GM12892 (cell line): Measurements from ENCODE around the gene SPRN.

Source experiments
- POLR2A ChIP-seq: IDR thresholded peaks from 2 replicates; pipeline ENCODE4 v1.6.1; 2011; ENCODE audit warnings: low read depth, low read length, control low read depth
- POLR2AphosphoS5 ChIP-seq: IDR thresholded peaks from 2 replicates; pipeline ENCODE4 v1.6.1; 2011; ENCODE audit warnings: low read depth, low read length, control low read depth

DNA sequence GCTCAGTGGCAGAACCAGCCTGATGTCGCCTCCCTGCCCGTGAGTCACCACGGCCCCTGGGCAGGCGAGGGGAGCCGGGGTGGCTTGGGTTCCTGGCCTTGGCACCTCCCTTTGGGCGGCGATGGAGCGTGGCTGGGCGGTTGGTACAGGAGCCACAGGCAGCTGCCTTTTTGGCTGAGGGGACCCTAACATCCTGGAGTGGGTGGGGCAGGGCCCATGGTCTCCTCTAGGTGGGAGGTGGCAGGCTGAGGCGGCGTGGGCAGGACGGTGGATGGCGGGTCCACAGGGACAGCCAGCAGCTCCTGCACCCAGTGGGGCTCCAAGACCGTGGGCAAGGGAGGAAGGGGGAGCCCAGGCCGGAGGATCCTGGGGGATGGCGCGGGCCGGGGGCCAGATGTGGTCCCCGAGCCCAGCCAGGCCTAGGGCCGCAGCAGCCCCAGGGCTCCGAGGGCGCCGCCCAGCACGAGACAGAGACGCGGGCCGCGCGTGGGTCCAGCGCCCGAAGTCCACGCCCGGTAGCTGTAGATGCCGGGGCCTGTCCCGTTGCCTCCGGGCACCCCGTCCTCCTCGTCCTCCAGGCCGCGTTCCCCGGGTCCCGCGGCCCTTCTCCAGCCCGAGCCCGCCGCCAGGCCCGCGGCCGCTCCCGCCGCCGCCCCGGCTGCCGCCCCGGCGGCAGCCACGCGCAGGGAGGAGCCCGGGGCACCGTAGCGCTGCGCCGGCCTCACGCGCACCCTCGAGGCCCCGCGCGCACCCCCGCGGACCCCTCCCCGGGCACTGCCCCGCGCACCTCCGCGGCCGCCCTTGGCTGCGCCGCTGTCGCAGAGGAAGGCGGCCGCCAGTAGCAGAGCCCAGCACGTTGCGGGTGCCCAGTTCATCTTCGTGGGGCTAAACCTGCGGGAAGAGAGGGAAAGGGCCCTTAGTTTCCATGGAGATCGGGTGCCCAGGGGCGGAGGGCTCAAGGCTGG lies 1.3 kb downstream of the SPRN start:
- no peak for TF ChIP-seq POLR2AphosphoS5
- no peak for TF ChIP-seq POLR2A
